MM.1S (cell line): ENCODE measurements around the gene KIRREL3.

Source experiments
- CTCF ChIP-seq: fragments of 300-600 bp; sonication (generic); IDR thresholded peaks from 2 replicates; pipeline ENCODE4 v1.5.1; 2016; ENCODE audit warnings: antibody characterized with exemption, low read length, mixed read lengths
- EZH2phosphoT487 ChIP-seq: fragments of 300-600 bp; sonication (generic); IDR thresholded peaks from 2 replicates; pipeline ENCODE4 v1.6.1; 2018; ENCODE audit warnings: antibody characterized with exemption, low read length

GRCh38 chr11:126575849-126576248 is 424.7 kb downstream of the KIRREL3 start:
- TF ChIP-seq CTCF: no peak
- no peak for TF ChIP-seq EZH2phosphoT487
